Activated T-cell treated with anti-CD3 and anti-CD28 coated beads, Interleukin-2, amount 50 U/mL, for 4 hours (primary cell): Measurements from ENCODE around the gene MXI1. TPM values are rescaled to one million over a fixed set of nuclear protein-coding genes. Genes with fewer than 3 reads are reported as not detected.
A peak's percentile ranks its signal among the peaks of the same experiment; 100 is the strongest.
"Not testable (repeated sequence)": the region's sequence is repeated elsewhere in the genome, so short reads cannot be mapped to it uniquely, and the experiment has no call there.

ENCODE experiments used
- ATAC-seq, 2 donors: fragments of 200-7000 bp; cut with Tn5 transposase; one replicate each; pipeline ENCODE4 v1.10.0; 2021
- DNase-seq: peaks from one replicate; pipeline ENCODE4 v3.0.0-alpha.2; 2020
- H3K27me3 Mint-ChIP-seq: one replicate; pipeline ENCODE4 v1.8.0; 2021; ENCODE audit warnings: low read depth, mixed read lengths
- H3K36me3 Mint-ChIP-seq: one replicate; pipeline ENCODE4 v1.8.0; 2022; ENCODE audit warnings: mixed read lengths; ENCODE audit not compliant: insufficient read depth
- H3K4me1 Mint-ChIP-seq: one replicate; pipeline ENCODE4 v1.8.0; 2021; ENCODE audit warnings: low read depth, mixed read lengths
- H3K4me3 Mint-ChIP-seq: one replicate; pipeline ENCODE4 v1.8.0; 2021; ENCODE audit warnings: mild to moderate bottlenecking, moderate library complexity, mixed read lengths
- H3K9me3 Mint-ChIP-seq: one replicate; pipeline ENCODE4 v1.8.0; 2021; ENCODE audit warnings: mixed read lengths
- total RNA-seq, 3 donors: library from RNA; stranded (reverse); gene quantifications; one replicate each; pipeline ENCODE4 v1.2.1, GENCODE V29; 2021

Gene MXI1
- total RNA-seq, 3 donors from 2014 or later, result 13.6 to 14.5 (median 14.2) TPM

GRCh38 chr10:110172155-110172554 is 35.2 kb upstream of the MXI1 start:
- H3K27me3 Mint-ChIP-seq, result peaks cover 73% of the 10 kb centered on the region

GRCh38 chr10:110174201-110174600 is 33.2 kb upstream of the MXI1 start:
- H3K4me1 Mint-ChIP-seq, result peaks cover 9% of the 10 kb centered on the region
- H3K27me3 Mint-ChIP-seq, result peaks cover 66% of the 10 kb centered on the region
- H3K36me3 Mint-ChIP-seq, result no peaks in the 10 kb centered on the region
- H3K4me3 Mint-ChIP-seq, result no peak overlapping the region
- no peak for ATAC-seq
- DNase-seq, result no peak
- H3K9me3 Mint-ChIP-seq, result no peaks in the 10 kb centered on the region

More at GRCh38 chr10:110172155-110172554, 35.2 kb upstream of the MXI1 start:
- Mint-ChIP-seq H3K9me3 (no peaks in the 10 kb centered on the region), H3K36me3 (no peaks in the 10 kb centered on the region), H3K4me1 (peaks cover 18% of the 10 kb centered on the region), H3K4me3 (no peak overlapping the region)
- DNase-seq, result no peak
- no peak for ATAC-seq

GRCh38 chr10:110174816-110175215 is 32.6 kb upstream of the MXI1 start:
- H3K9me3 Mint-ChIP-seq, result no peaks in the 10 kb centered on the region
- DNase-seq (no peak), ATAC-seq (no peak)
- H3K4me1 Mint-ChIP-seq, result peaks cover 9% of the 10 kb centered on the region
- H3K4me3 Mint-ChIP-seq, result no peak overlapping the region
- H3K36me3 Mint-ChIP-seq, result no peaks in the 10 kb centered on the region
- H3K27me3 Mint-ChIP-seq, result peaks cover 64% of the 10 kb centered on the region

GRCh38 chr10:110175406-110175805 is 32.0 kb upstream of the MXI1 start:
- ATAC-seq (no peak), DNase-seq (no peak)
- Mint-ChIP-seq H3K4me1 (peaks cover 6% of the 10 kb centered on the region), H3K4me3 (no peak overlapping the region), H3K9me3 (no peaks in the 10 kb centered on the region), H3K36me3 (no peaks in the 10 kb centered on the region), H3K27me3 (peaks cover 60% of the 10 kb centered on the region)

GRCh38 chr10:110176141-110177030 is 31.0 kb upstream of the MXI1 start:
- H3K36me3 Mint-ChIP-seq, result no peaks in the 10 kb centered on the region
- H3K4me1 Mint-ChIP-seq, result peaks cover 4% of the 10 kb centered on the region
- no peak for ATAC-seq
- H3K4me3 Mint-ChIP-seq, result no peak overlapping the region
- peaks cover 51% of the 10 kb centered on the region for H3K27me3 Mint-ChIP-seq
- DNase-seq, result no peak
- no peaks in the 10 kb centered on the region for H3K9me3 Mint-ChIP-seq

GRCh38 chr10:110179220-110179619 is 28.2 kb upstream of the MXI1 start:
- Mint-ChIP-seq H3K4me3 (no peak overlapping the region), H3K27me3 (peaks cover 30% of the 10 kb centered on the region), H3K4me1 (peaks cover 4% of the 10 kb centered on the region), H3K9me3 (no peaks in the 10 kb centered on the region), H3K36me3 (no peaks in the 10 kb centered on the region)
- DNase-seq (no peak), ATAC-seq (no peak)

GRCh38 chr10:110181451-110181850 is 26.0 kb upstream of the MXI1 start:
- ATAC-seq (no peak), DNase-seq (no peak)
- peaks cover 18% of the 10 kb centered on the region for H3K27me3 Mint-ChIP-seq
- H3K36me3 Mint-ChIP-seq, result no peaks in the 10 kb centered on the region
- H3K4me3 Mint-ChIP-seq, result no peak overlapping the region
- H3K9me3 Mint-ChIP-seq, result no peaks in the 10 kb centered on the region
- H3K4me1 Mint-ChIP-seq, result peaks cover under 1% of the 10 kb centered on the region

GRCh38 chr10:110181911-110182310 is 25.5 kb upstream of the MXI1 start:
- H3K4me1 Mint-ChIP-seq, result no peaks in the 10 kb centered on the region
- no peak overlapping the region for H3K4me3 Mint-ChIP-seq
- no peak for DNase-seq
- H3K36me3 Mint-ChIP-seq, result no peaks in the 10 kb centered on the region
- H3K27me3 Mint-ChIP-seq, result peaks cover 16% of the 10 kb centered on the region
- no peaks in the 10 kb centered on the region for H3K9me3 Mint-ChIP-seq
- no peak for ATAC-seq

- no peak for ATAC-seq
- no peaks in the 10 kb centered on the region for H3K36me3 Mint-ChIP-seq
- peaks cover 5% of the 10 kb centered on the region for H3K27me3 Mint-ChIP-seq
- no peak for DNase-seq
- no peak overlapping the region for H3K4me3 Mint-ChIP-seq
- no peaks in the 10 kb centered on the region for H3K9me3 Mint-ChIP-seq
- H3K4me1 Mint-ChIP-seq, result no peaks in the 10 kb centered on the region
These were observed 23.0 kb upstream of the MXI1 start for GRCh38 chr10:110184398-110184797.

- not testable (repeated sequence) for ATAC-seq
These were observed 21.7 kb upstream of the MXI1 start for GRCh38 chr10:110185646-110186182.

GRCh38 chr10:110190170-110190569 is 17.2 kb upstream of the MXI1 start:
- Mint-ChIP-seq H3K27me3 (peaks cover 33% of the 10 kb centered on the region), H3K9me3 (peaks cover 5% of the 10 kb centered on the region), H3K4me3 (no peak overlapping the region), H3K4me1 (no peaks in the 10 kb centered on the region), H3K36me3 (no peaks in the 10 kb centered on the region)
- ATAC-seq (no peak), DNase-seq (no peak)

More at GRCh38 chr10:110185646-110186182, 21.7 kb upstream of the MXI1 start:
- H3K4me3 Mint-ChIP-seq, DNase-seq, H3K36me3 Mint-ChIP-seq, H3K4me1 Mint-ChIP-seq, H3K27me3 Mint-ChIP-seq, H3K9me3 Mint-ChIP-seq: not testable (repeated sequence)

- Mint-ChIP-seq H3K9me3 (peaks cover 5% of the 10 kb centered on the region), H3K27me3 (peaks cover 39% of the 10 kb centered on the region), H3K36me3 (no peaks in the 10 kb centered on the region), H3K4me1 (no peaks in the 10 kb centered on the region), H3K4me3 (no peak overlapping the region)
- DNase-seq (no peak), ATAC-seq (peak in 1 of 2 donors; percentile 52)
These were observed 14.9 kb upstream of the MXI1 start for GRCh38 chr10:110192552-110192951.

GRCh38 chr10:110200503-110200902 is 6.9 kb upstream of the MXI1 start:
- H3K27me3 Mint-ChIP-seq, result peaks cover 9% of the 10 kb centered on the region
- H3K36me3 Mint-ChIP-seq, result no peaks in the 10 kb centered on the region
- DNase-seq (no peak), ATAC-seq (no peak)
- H3K9me3 Mint-ChIP-seq, result no peaks in the 10 kb centered on the region
- no peak overlapping the region for H3K4me3 Mint-ChIP-seq
- H3K4me1 Mint-ChIP-seq, result no peaks in the 10 kb centered on the region

GRCh38 chr10:110201046-110201445 is 6.4 kb upstream of the MXI1 start:
- ATAC-seq, H3K4me1 Mint-ChIP-seq, H3K4me3 Mint-ChIP-seq, DNase-seq, H3K27me3 Mint-ChIP-seq, H3K36me3 Mint-ChIP-seq, H3K9me3 Mint-ChIP-seq: not testable (repeated sequence)
